DMS 273 (cell line): ENCODE results near the gene DARS1.
"Not testable (repeated sequence)": the region's sequence is repeated elsewhere in the genome, so short reads cannot be mapped to it uniquely, and the experiment has no call there.

ENCODE experiments used
- DNase-seq: peaks from one replicate; lab custom pipeline; 2025; ENCODE audit not compliant: unreplicated experiment; lab: John Stamatoyannopoulos, UW

DARS1 gene

GRCh38 chr2:135890835-135891234 lies 94.6 kb downstream of the DARS1 start:
- no peak for DNase-seq

GRCh38 chr2:135890149-135890548 lies 95.3 kb downstream of the DARS1 start:
- no peak for DNase-seq

GRCh38 chr2:135888587-135888986 lies 96.8 kb downstream of the DARS1 start:
- DNase-seq: not testable (repeated sequence)

- DNase-seq: no peak
Observed at GRCh38 chr2:135885709-135886108, 99.7 kb downstream of the DARS1 start.

- DNase-seq: no peak
Observed at GRCh38 chr2:135882415-135882814, 103.0 kb downstream of the DARS1 start.

GRCh38 chr2:135876770-135877169 lies 108.7 kb downstream of the DARS1 start:
- not testable (repeated sequence) for DNase-seq

GRCh38 chr2:135876066-135876711 lies 109.2 kb downstream of the DARS1 start, which contains the start of gene MCM6:
TSS of gene MCM6 (minus strand) at chr2:135876443. CDS start at chr2:135876365, 78 bp downstream.
- peak; percentile 99 for DNase-seq

GRCh38 chr2:135875491-135876065 lies 109.8 kb downstream of the DARS1 start:
- DNase-seq: peak; percentile 82

- no peak for DNase-seq
Observed at GRCh38 chr2:135874777-135875365, 110.6 kb downstream of the DARS1 start.

- no peak for DNase-seq
Observed at GRCh38 chr2:135870571-135870970, 114.9 kb downstream of the DARS1 start.

GRCh38 chr2:135863233-135863632 lies 122.2 kb downstream of the DARS1 start:
- no peak for DNase-seq

- no peak for DNase-seq
Observed at GRCh38 chr2:135862718-135863117, 122.7 kb downstream of the DARS1 start.
